NOMO-1 (cell line): ENCODE results near the gene ATXN1.
A peak's percentile ranks its signal among the peaks of the same experiment; 100 is the strongest.

Experiments
- DNase-seq, 2 experiments: peaks; one replicate each; lab custom pipeline; 2025; ENCODE audit not compliant: unreplicated experiment in 2 of 2; lab: John Stamatoyannopoulos, UW

ATXN1 gene

DNA sequence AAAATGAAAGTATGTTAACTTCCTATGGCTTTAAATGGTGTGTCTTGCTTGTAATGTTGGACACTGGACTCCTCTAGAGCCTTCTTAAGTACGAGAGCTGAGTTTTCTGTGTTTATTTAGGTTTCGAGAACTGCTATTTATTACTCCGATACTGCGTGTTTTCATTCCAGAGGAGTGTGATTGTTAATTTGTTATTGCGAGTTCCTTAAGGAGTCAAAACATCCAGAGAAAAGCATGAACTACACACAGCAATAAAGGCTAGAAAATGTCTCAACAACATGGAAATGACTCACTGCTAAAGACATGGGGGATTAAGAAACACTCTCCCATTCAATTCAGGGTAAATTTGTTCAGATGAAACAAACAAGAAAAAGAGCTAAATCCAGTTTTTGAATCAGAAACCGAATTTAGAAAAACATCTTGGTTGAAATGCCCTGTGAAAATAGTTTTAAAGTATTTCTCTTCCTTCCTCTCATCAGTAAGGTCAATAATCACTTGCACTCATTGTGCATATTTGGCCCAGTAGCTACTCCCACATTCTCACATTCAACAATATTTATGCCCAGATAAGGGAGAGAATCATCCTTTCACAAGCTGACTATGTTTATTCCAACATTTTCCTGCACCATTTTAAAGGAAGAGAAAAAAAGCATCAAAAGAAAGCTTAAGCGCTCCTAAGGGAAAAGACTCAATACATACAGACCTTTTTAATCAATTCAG lies 36.0 kb downstream of the ATXN1 start:
- DNase-seq, result peak; percentile 14 to 68

GRCh38 chr6:16723826-16724225 lies 37.4 kb downstream of the ATXN1 start:
- no peak for DNase-seq

DNA sequence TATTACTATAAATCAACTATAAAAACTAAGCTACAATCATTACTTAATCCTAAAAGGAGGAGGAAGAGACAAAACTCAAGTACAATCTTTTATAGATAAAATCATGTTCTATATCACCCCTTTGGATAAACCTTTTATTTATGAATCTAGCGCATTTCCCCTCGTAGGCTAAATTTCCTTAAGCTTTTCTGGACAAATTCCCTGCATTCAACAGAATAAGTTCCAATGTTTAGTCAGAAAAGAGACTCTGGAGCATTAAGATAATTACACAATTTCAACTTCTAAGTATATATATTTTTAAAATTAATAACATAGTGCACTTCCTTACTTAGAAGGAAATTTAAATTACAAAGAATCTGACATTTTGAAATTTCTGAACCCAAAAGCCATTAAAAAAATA lies 37.9 kb downstream of the ATXN1 start:
- DNase-seq, result no peak

- no peak for DNase-seq
These were observed 38.6 kb downstream of the ATXN1 start for GRCh38 chr6:16722630-16723029.

GRCh38 chr6:16721977-16722376 lies 39.3 kb downstream of the ATXN1 start:
- DNase-seq, result peak; percentile 41 to 44

GRCh38 chr6:16720861-16721260 lies 40.4 kb downstream of the ATXN1 start:
- no peak for DNase-seq

GRCh38 chr6:16719488-16719887 lies 41.8 kb downstream of the ATXN1 start:
- no peak for DNase-seq

DNA sequence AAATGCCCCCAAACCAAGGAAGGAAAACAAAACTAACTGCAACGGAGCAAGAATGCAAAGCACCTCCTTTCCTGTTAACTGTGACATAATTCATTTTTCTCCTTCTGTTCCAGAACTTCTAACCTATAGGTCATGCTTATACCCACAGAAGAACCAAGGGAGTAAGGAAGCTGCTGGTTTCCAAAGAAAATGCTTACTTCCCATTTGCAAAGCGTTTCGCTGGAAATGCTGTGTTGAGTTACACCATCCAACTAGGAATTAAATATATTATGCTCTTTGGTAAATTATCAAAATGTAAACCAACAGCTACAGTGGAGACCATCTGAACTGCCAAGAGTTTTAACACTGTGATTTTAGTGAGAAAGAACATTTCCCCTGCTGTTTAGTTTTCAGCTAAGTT lies 42.9 kb downstream of the ATXN1 start:
- DNase-seq, result no peak

GRCh38 chr6:16717275-16717942 lies 43.9 kb downstream of the ATXN1 start:
- DNase-seq, result no peak

GRCh38 chr6:16716321-16716858 lies 44.9 kb downstream of the ATXN1 start:
- DNase-seq, result peak in 1 of 2 experiments; percentile 37

DNA sequence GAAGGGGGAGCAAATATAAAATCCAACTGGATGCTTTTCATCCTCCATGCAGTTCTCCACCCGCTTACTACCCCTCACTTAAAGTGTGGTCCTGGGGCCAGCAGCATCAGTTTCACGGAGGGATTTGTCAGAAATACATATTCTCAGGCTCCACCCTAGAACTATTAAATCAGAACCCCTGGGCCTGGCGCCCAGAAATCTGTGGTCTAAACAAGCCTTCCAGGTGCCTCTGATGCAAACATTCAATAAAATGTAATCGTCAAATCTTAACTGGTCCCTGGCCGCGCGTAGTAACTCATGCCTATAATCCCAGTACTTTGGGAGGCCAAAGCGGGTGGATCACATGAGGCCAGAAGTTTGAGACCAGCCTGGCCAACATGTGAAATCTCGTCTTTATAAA lies 47.7 kb downstream of the ATXN1 start:
- DNase-seq, result no peak

GRCh38 chr6:16712931-16713484 lies 48.3 kb downstream of the ATXN1 start:
- peak; percentile 62 to 93 for DNase-seq

DNA sequence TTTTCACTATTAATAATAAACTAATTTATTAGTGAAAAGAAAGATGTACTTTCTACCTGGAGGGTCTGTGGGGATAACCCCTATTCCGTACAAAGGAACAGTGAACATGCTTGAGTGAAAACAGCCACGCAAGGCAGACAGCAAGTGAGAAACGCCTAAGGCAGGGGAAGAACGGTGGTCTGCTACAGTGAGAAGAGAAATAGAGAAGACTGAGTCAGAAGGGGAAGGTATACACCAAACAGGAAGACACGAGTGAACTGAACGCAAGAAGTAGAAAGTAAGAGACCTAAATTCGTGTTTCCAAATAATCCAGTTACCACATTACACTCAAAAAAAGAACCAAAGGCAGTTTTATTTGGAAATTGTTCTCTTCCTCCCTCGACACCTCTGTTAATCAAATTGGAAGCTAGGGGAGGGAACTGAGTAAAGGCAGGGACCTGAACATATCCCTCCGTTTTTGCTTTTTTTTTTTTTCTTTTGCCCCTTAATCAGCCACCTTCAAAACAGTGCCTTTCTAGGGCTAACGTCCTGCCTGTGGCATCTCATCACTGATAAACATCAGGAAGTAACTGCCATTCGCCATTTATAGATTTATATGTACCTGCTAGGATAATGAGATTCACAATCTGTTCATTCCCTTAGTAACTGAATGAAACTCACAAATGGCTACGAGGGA lies 48.9 kb downstream of the ATXN1 start:
- peak in 1 of 2 experiments; percentile 50 for DNase-seq

- no peak for DNase-seq
These were observed 49.6 kb downstream of the ATXN1 start for GRCh38 chr6:16711546-16712254.

- peak in 1 of 2 experiments; percentile 50 for DNase-seq
These were observed 54.1 kb downstream of the ATXN1 start for GRCh38 chr6:16706911-16707783.

DNA sequence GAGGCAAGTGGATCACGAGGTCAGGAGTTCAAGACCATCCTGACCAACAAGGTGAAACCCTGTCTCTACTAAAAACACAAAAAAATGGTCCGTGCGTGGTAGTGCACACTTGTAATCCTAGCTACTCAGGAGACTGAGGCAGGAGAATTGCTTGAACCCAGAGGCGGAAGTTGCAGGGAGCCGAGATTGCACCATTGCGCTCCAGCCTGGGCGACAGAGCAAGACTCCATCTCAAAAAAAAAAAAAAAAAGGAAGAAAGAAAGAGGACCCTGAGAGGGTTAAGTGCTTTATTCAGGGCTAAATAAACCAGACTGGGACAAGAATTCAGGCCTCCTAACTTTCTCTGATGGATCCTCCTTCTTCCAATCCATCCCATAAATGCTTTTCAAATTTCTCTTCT lies 54.8 kb downstream of the ATXN1 start:
- DNase-seq, result peak in 1 of 2 experiments; percentile 50

- DNase-seq, result no peak
These were observed 55.2 kb downstream of the ATXN1 start for GRCh38 chr6:16706029-16706428.

DNA sequence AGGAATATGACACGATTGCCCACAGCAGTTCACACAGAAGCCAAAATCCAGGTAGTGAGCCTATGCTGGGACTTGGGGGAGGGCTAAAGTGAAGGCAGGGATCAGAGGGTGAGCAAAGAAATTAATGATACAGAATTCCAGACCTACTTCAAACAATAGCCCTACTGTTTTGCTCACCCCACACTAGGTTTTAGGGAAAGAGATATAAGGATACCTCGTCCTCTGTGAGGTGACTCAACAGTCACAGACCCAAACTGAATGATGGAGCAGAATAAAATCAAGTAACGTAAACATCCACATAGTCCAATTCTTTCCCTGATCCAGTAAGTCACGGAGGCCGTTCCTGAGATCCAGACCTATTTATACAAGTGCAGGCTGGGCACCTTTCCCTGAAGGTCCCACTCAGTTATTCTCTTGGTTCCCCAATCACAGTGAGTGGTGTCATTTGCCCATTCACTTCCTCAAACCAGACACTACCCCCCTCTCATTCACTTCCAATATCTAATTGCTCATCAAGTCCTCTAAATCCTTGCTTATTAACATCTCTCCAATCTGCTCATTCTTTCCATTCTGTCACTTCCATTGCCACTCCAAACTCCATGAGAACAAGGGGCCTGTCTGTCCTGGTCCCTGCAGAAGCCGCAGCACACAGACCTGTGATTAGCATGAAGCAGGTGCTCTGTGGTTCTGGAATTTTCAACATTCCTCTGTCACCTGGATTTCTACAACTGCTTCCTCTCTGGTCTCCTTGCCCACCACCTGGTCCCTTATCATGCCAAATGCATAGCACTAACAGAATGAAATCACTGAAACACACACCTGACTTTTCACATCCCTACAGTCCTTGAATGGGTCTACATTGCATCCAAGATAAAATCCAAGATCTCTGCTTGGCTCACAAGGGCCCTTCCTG lies 55.9 kb downstream of the ATXN1 start:
- DNase-seq, result peak in 1 of 2 experiments; percentile 47
